ENCODE data around the gene ZFAND2A.
"Not testable (repeated sequence)": the region's sequence is repeated elsewhere in the genome, so short reads cannot be mapped to it uniquely, and the experiment has no call there.

The ZFAND2A gene

GRCh38 chr7:1174881-1175596 lies 15.0 kb upstream of the ZFAND2A start:
- DNase-seq, result no peak

GRCh38 chr7:1174002-1174401 lies 14.0 kb upstream of the ZFAND2A start:
- DNase-seq, result no peak

GRCh38 chr7:1172666-1173523 lies 12.9 kb upstream of the ZFAND2A start:
- no peak for DNase-seq

- not testable (repeated sequence) for DNase-seq
These were observed 11.5 kb upstream of the ZFAND2A start for GRCh38 chr7:1171516-1171915.

- no peak for DNase-seq
These were observed 10.9 kb upstream of the ZFAND2A start for GRCh38 chr7:1170741-1171501.

GRCh38 chr7:1169409-1170368 lies 9.7 kb upstream of the ZFAND2A start:
- DNase-seq, result peak; percentile 80

GRCh38 chr7:1168422-1168821 lies 8.4 kb upstream of the ZFAND2A start:
- no peak for DNase-seq

- no peak for DNase-seq
These were observed 4.4 kb upstream of the ZFAND2A start for GRCh38 chr7:1164436-1164835.

- no peak for DNase-seq
These were observed 3.1 kb upstream of the ZFAND2A start for GRCh38 chr7:1163121-1163520.

- peak; percentile 23 for DNase-seq
These were observed 650 bp upstream of the ZFAND2A start for GRCh38 chr7:1160670-1161021.

GRCh38 chr7:1159231-1159630 lies 765 bp downstream of the ZFAND2A start:
- not testable (repeated sequence) for DNase-seq

- no peak for DNase-seq
These were observed 1.5 kb downstream of the ZFAND2A start for GRCh38 chr7:1158203-1159126.

- no peak for DNase-seq
These were observed 3.0 kb downstream of the ZFAND2A start for GRCh38 chr7:1156782-1157535.

GRCh38 chr7:1155818-1156781 lies 3.9 kb downstream of the ZFAND2A start:
- DNase-seq, result not testable (repeated sequence)

GRCh38 chr7:1154172-1154739 lies 5.7 kb downstream of the ZFAND2A start:
- no peak for DNase-seq

GRCh38 chr7:1152492-1152891 lies 7.5 kb downstream of the ZFAND2A start:
- no peak for DNase-seq

GRCh38 chr7:1151653-1152425 lies 8.2 kb downstream of the ZFAND2A start:
- no peak for DNase-seq

- DNase-seq, result no peak
These were observed 8.8 kb downstream of the ZFAND2A start for GRCh38 chr7:1151156-1151555.

Data from stimulated activated CD4-positive, alpha-beta T cell treated with anti-CD3 and anti-CD28 coated beads, Interleukin-4, amount 100 ng/mL, for 24 hours (primary cell).